ENCODE measurements around the gene MGAT5. TPM values are rescaled to one million over a fixed set of nuclear protein-coding genes. Genes with fewer than 3 reads are reported as not detected.

MGAT5 gene
- polyA plus RNA-seq, 6 donors from 2014 or later: 9.7 to 41.3 (median 29.6) TPM

DNA sequence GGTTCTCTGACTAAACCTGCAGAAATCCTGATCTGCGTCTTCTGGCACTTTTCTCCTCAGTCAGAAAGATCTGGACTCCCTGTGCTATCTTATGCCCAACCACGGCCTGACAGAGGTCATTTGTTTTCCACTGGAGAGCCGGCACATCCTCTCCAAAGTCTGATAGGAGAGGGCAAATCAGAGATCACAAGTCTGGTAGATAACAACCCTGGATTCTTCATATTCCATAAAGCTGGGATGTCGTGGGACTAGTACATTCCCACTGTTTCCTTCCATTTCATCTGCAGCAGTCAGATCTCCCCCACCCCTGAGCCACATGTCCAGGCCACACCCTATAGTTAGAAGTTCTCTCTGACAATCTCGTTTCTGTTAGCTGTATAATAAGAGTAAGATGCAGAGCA, 157.0 kb downstream of the MGAT5 start:
- no peak for ATAC-seq (ENCODE audit: low read depth in 2 of 2)

DNA sequence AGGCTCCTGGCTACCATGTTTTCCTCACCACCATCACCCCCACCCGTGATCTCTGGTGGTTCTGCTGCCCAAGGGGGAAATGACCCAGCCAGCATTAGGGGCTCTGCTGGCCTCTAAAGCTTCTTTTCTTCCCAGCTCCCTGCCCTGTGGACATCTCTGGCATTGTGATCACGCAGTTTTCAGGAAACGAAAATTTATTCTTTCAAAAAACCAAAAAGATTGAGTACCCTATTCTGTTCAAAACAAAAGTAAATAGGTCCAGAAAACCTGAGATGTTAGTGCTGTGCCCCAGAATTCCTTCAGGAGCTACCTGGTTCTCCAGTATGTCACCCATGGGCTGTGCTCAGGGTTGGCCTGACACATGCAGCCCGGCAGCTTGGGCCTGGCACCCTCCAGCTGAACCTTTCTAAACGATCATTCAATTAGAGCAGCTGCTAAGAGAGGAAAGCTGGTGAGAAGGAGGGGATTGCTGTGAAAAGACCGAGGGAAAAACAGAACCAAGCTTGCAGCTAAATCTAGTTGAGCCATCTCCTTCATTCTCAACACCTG, 157.5 kb downstream of the MGAT5 start:
- Mint-ChIP-seq H3K4me1 (peaks cover 47 to 62% (median 56%) of the 10 kb centered on the region in 3 donors), H3K27me3 (no peaks in the 10 kb centered on the region), H3K4me3 (peak overlapping the region; percentile 37 to 83 (median 72)), H3K9me3 (no peaks in the 10 kb centered on the region), H3K27ac (peak overlapping the region; percentile 87 to 96 (median 94)), H3K36me3 (peaks cover 8 to 10% of the 10 kb centered on the region in 2 donors)
- ATAC-seq (ENCODE audit: low read depth in 2 of 2): no peak
- DNase-seq: no peak

More for the DNA sequence above, 157.0 kb downstream of the MGAT5 start:
- Mint-ChIP-seq H3K9me3 (no peaks in the 10 kb centered on the region), H3K4me3 (peak overlapping the region in 6 of 8 donors; percentile 41 to 82 (median 64)), H3K36me3 (peaks cover 8 to 10% of the 10 kb centered on the region in 2 donors), H3K4me1 (peaks cover 46 to 63% (median 57%) of the 10 kb centered on the region in 3 donors), H3K27me3 (no peaks in the 10 kb centered on the region), H3K27ac (peak overlapping the region; percentile 87 to 96 (median 94))
- DNase-seq: no peak

DNA sequence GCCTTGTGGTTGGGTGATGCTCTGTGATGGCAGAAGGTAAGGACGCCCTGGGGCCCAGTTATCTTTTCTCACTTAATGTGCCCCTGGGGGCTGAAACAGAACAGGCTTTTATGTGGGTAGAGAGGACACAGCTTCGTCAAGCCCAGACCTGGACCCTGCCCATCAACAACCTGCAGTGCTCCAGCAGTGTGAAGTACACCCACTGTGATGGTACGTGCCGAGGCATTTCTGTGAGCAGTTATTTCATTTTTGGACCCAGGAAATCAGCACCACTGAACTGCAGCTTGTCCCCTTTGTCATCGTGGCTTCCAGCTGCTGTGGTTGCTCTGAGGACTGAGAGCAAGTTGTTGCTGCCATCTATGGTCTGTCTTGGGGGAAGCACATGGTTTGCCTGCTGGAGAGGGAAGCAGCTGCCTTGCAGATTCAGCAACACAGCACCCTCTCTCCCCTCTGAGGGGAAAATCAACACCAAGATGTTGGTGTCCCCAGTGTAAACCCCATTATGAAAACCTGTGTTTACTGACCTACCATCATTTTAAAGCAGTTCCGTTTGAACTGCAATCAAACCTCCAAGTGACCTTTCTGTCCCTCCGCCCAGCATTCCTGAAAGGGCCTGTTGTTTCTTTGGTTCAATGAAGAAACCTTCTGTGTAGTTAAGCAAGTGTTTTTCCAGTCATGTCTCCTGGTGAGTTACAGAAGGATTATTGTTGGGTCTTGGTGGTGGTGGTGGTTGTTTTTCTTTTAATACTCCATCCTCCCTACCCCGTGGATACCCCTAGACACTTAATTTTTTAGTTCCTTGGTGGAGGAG, 158.2 kb downstream of the MGAT5 start:
- peak; percentile 81 for DNase-seq
- peaks cover 8% of the 10 kb centered on the region in 2 donors for H3K36me3 Mint-ChIP-seq
- ATAC-seq (ENCODE audit: low read depth in 2 of 2): peak; percentile 94

DNA sequence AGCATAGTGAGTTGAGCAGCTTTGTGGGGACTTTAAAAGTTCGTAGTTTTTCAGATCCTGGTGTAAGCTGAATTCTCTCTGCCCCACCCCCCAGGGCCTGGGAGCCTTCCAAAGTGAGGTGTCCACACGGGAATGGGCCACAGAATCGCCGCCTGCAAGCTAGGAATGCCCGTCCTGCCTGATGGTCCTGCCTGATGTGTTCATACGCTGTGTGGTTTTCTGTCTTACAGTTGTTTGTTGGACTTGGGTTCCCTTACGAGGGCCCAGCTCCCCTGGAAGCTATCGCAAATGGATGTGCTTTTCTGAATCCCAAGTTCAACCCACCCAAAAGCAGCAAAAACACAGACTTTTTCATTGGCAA, 158.7 kb downstream of the MGAT5 start:
- Mint-ChIP-seq H3K4me1 (peaks cover 39 to 51% (median 43%) of the 10 kb centered on the region in 3 donors), H3K36me3 (peaks cover 8% of the 10 kb centered on the region in 2 donors), H3K4me3 (no peak overlapping the region), H3K27ac (no peak overlapping the region), H3K9me3 (no peaks in the 10 kb centered on the region), H3K27me3 (no peaks in the 10 kb centered on the region)
- DNase-seq (no peak), ATAC-seq (ENCODE audit: low read depth in 2 of 2) (no peak)

More for the DNA sequence above, 158.2 kb downstream of the MGAT5 start:
- Mint-ChIP-seq H3K4me3 (peak overlapping the region; percentile 37 to 83 (median 72)), H3K4me1 (peaks cover 44 to 57% (median 49%) of the 10 kb centered on the region in 3 donors), H3K27ac (peak overlapping the region; percentile 87 to 96 (median 93)), H3K27me3 (no peaks in the 10 kb centered on the region), H3K9me3 (no peaks in the 10 kb centered on the region)

DNA sequence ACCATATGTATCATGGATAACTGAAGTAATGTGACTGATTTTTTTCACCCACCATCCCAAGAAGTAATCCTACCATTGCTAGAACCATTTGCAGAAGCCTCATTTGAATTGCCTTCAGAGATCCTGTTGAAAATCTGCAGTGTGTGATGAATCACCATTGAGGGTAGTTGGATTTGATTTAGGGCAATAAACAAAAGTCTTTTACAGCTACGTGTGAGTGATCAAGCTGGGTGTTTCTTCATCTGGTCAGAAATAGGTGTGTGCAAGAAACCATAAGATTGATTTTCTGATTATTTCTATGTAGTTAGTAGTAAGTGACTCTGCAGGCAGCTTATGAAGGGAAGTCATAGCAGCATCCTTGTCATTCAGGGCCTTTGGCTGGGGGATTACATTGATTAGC, 159.6 kb downstream of the MGAT5 start:
- H3K36me3 Mint-ChIP-seq: peaks cover 12 to 13% of the 10 kb centered on the region in 2 donors
- H3K4me1 Mint-ChIP-seq: peaks cover 33 to 51% (median 39%) of the 10 kb centered on the region in 3 donors
- ATAC-seq (ENCODE audit: low read depth in 2 of 2) (no peak), DNase-seq (no peak)
- no peak overlapping the region for H3K27ac Mint-ChIP-seq
- no peaks in the 10 kb centered on the region for H3K9me3 Mint-ChIP-seq
- no peak overlapping the region for H3K4me3 Mint-ChIP-seq
- H3K27me3 Mint-ChIP-seq: no peaks in the 10 kb centered on the region

DNA sequence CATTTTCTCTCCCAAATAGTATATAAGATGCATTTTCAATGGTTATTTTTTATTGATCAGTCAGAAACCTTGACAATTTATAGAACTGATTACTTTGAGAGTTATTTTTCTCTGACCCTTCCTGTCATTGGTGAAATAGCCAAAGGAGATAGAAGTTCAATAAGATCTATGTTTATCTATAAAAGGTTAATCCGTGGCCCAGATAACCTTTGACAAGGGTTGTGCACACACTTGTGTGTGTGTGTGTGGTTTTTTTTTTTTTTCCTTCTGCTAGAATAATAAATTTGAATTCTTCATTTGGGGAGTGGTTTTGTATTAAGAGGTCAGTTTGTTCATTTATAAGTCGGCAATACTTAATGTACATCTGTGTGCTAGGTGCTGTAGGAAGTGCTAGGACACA, 160.0 kb downstream of the MGAT5 start:
- Mint-ChIP-seq H3K27ac (peak overlapping the region in 1 of 6 donors; percentile 57), H3K4me3 (no peak overlapping the region), H3K4me1 (peaks cover 33 to 48% (median 36%) of the 10 kb centered on the region in 3 donors), H3K27me3 (no peaks in the 10 kb centered on the region), H3K36me3 (peaks cover 12 to 16% of the 10 kb centered on the region in 2 donors), H3K9me3 (no peaks in the 10 kb centered on the region)
- no peak for DNase-seq
- no peak for ATAC-seq (ENCODE audit: low read depth in 2 of 2)

DNA sequence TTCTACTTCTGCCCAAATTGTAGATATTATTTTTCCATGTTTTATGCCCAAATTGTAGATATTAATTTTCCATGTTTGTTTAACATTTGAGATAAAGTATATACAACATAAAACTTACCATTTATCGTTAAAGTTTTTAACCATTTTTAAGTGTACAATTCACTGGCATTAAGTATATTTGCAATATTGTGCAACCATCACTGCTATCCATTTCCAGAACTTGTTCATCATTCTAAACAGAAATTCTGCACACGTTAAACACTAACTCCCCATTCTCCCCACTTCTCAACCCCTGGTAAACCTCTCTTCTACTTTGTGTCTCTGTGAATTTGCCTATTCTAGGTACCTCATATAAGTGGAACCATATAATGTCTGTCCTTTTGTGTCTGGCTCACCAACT, 162.1 kb downstream of the MGAT5 start:
- ATAC-seq (ENCODE audit: low read depth in 2 of 2) (no peak), DNase-seq (no peak)
- no peak overlapping the region for H3K4me3 Mint-ChIP-seq
- H3K9me3 Mint-ChIP-seq: no peaks in the 10 kb centered on the region
- peaks cover 12 to 20% of the 10 kb centered on the region in 2 donors for H3K36me3 Mint-ChIP-seq
- H3K27me3 Mint-ChIP-seq: no peaks in the 10 kb centered on the region
- H3K27ac Mint-ChIP-seq: peak overlapping the region in 2 of 6 donors; percentile 5 to 47
- H3K4me1 Mint-ChIP-seq: peaks cover 19 to 29% (median 20%) of the 10 kb centered on the region in 3 donors

DNA sequence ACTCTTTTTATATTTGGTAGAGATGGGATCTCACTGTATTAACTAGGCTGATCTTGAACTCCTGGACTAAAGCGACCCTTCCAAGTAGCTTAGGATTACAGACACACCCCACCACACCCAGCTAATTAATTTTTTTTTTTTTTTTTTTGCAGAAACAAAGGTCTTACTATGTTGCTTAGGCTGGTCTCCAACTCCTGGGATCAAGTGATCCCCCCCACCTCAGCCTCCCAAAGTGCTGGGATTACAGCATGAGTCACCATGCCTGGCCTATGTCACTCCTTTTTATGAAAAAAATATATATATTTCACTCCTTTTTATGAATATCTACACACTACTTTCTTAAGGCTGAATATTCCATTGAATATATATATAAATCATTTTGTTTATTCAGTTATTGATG, 162.8 kb downstream of the MGAT5 start:
- Mint-ChIP-seq H3K36me3 (peaks cover 12 to 20% of the 10 kb centered on the region in 2 donors), H3K4me3 (no peak overlapping the region), H3K27ac (peak overlapping the region in 1 of 6 donors; percentile 75), H3K27me3 (no peaks in the 10 kb centered on the region), H3K9me3 (no peaks in the 10 kb centered on the region), H3K4me1 (peaks cover 13 to 23% (median 14%) of the 10 kb centered on the region in 3 donors)
- DNase-seq: no peak
- no peak for ATAC-seq (ENCODE audit: low read depth in 2 of 2)

DNA sequence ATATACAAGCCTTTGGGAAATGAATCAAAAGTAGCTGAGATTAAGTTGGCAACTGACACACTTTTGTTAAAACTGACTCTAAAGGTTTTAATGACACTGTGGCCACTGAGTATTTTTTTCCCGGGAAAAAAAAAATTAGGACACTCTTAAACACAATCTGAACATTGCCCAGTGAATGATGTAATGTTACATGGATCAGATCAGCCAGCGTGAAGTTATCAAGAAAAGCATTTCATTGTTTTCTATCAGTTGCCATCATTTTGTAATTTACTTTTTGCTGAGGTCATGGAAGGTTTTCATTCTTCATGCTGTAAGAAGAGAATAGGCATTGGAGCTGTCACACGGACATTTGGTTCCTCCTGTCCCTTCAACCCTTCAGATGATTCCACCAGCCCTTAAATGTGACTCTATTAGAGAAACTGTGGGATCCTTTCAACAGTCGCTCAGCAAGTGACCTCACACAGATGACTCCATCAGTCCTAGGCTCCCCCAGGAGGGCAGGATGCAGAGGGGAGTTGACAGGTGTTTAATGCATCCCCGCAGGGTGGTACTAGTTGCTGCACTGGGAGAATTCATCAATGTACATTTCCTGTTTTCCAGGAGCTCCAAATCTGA, 164.2 kb downstream of the MGAT5 start:
- ATAC-seq (ENCODE audit: low read depth in 2 of 2): no peak
- peaks cover 12 to 20% of the 10 kb centered on the region in 2 donors for H3K36me3 Mint-ChIP-seq
- no peaks in the 10 kb centered on the region for H3K9me3 Mint-ChIP-seq
- peak overlapping the region in 2 of 6 donors; percentile 75 to 92 for H3K27ac Mint-ChIP-seq
- no peak overlapping the region for H3K4me3 Mint-ChIP-seq
- peaks cover 5 to 16% (median 8%) of the 10 kb centered on the region in 3 donors for H3K4me1 Mint-ChIP-seq
- DNase-seq: no peak
- no peaks in the 10 kb centered on the region for H3K27me3 Mint-ChIP-seq

DNA sequence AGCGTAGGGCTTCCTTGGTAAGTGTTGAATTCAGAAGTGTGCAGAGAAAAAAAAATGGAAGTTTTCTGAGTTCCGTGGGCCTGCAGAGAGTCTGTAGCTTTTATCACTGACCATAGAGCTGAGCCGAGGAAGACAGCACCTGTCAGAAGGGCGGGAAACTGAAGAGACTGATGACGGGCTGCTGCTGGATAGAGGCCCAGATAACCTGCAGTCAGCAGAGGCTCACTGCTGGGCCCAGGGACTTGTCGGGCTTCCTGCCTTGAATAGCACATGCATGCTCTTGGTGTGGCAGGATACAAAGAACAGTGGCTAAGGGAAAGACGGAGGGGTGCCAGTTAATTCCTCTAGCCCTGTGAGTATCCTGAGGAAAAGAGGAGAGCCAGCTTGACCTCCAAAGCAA, 166.4 kb downstream of the MGAT5 start:
- Mint-ChIP-seq H3K4me3 (no peak overlapping the region), H3K27me3 (no peaks in the 10 kb centered on the region), H3K9me3 (no peaks in the 10 kb centered on the region), H3K36me3 (peaks cover 20 to 28% of the 10 kb centered on the region in 2 donors), H3K27ac (peak overlapping the region in 3 of 6 donors; percentile 5 to 61 (median 34)), H3K4me1 (peaks cover 5 to 16% (median 8%) of the 10 kb centered on the region in 3 donors)
- ATAC-seq (ENCODE audit: low read depth in 2 of 2): no peak
- no peak for DNase-seq

DNA sequence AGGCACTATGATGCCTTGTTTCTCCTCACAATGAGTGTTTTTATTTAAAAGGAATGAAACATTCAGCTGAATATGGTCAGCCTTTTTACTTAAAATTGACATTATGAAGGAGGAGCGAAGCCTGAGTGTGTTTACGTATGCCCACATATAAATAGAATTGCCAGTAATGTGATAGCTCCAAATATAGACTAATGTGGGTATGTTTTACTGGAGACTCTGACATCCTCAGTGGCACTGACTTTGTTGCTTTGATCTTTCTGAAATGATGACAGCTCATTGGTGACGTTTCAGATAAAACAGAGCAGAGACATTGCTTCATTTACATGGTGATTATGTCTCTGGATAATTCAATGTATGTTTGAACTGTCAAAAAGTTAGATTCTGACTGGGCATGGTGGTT, 167.0 kb downstream of the MGAT5 start:
- peaks cover 5 to 16% (median 8%) of the 10 kb centered on the region in 3 donors for H3K4me1 Mint-ChIP-seq
- H3K9me3 Mint-ChIP-seq: no peaks in the 10 kb centered on the region
- no peak overlapping the region for H3K27ac Mint-ChIP-seq
- H3K27me3 Mint-ChIP-seq: no peaks in the 10 kb centered on the region
- ATAC-seq (ENCODE audit: low read depth in 2 of 2) (no peak), DNase-seq (no peak)
- H3K36me3 Mint-ChIP-seq: peaks cover 18 to 34% of the 10 kb centered on the region in 2 donors
- H3K4me3 Mint-ChIP-seq: no peak overlapping the region

DNA sequence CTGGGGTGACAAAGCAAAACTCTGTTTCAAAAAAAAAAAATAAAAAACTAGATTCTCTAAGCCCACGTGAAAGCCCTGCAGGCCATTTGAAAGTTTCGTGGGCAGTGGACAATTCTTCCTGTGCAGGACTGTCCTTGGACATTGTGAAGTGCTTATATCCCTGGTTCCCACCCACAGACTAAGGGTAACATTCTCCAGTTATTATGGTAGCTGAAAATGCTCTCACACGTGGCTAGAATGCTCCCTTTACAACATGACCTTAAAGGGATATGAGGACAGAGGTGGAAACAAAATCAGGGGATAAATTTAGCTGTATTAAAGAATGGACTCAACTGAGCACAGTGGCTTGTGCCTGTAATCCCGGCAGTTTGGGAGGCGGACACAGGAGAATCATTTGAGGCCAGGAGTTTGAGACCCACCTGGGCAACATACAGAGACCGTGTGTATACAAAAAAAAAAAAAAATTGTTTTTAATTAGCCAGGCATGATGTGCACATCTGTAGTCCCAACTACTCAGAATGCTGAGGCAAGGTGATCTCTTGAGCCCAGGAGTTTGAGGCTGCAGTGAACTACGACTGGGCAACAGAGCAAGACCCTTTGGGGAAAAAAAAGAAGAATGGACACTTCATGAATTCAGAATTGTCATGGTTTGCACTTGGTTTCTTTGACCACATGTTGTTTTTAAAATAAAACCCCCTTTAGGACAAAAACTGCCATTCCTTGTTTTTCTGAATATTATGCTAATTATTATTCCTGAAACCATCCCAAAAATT, 167.9 kb downstream of the MGAT5 start:
- no peak overlapping the region for H3K4me3 Mint-ChIP-seq
- H3K27ac Mint-ChIP-seq: peak overlapping the region in 1 of 6 donors; percentile 80
- H3K4me1 Mint-ChIP-seq: peaks cover 4 to 10% (median 10%) of the 10 kb centered on the region in 3 donors
- peaks cover 12 to 38% of the 10 kb centered on the region in 2 donors for H3K36me3 Mint-ChIP-seq
- DNase-seq (no peak), ATAC-seq (ENCODE audit: low read depth in 2 of 2) (no peak)
- H3K27me3 Mint-ChIP-seq: no peaks in the 10 kb centered on the region
- H3K9me3 Mint-ChIP-seq: no peaks in the 10 kb centered on the region
